ENCODE data around the gene HOMER2.
A peak's percentile ranks its signal among the peaks of the same experiment; 100 is the strongest.

HOMER2 gene

GRCh38 chr15:82928711-82929110 lies 23.8 kb downstream of the HOMER2 start:
- Histone ChIP-seq H3K27me3 (ENCODE audit: control insufficient read depth, insufficient read depth, low read length) (no peaks in the 10 kb centered on the region), H2AFZ (no peak overlapping the region), H3K27ac (no peak overlapping the region), H3K4me2 (ENCODE audit: low read length) (no peak overlapping the region), H3K9ac (no peak overlapping the region), H3K36me3 (ENCODE audit: control insufficient read depth, insufficient read depth, low read length) (no peaks in the 10 kb centered on the region), H3K9me3 (ENCODE audit: control insufficient read depth, low read length) (no peaks in the 10 kb centered on the region), H3K79me2 (no peaks in the 10 kb centered on the region), H3K4me1 (no peaks in the 10 kb centered on the region), H3K4me3 (ENCODE audit: low read depth, low read length) (no peak overlapping the region)
- TF ChIP-seq, protein P1, sequence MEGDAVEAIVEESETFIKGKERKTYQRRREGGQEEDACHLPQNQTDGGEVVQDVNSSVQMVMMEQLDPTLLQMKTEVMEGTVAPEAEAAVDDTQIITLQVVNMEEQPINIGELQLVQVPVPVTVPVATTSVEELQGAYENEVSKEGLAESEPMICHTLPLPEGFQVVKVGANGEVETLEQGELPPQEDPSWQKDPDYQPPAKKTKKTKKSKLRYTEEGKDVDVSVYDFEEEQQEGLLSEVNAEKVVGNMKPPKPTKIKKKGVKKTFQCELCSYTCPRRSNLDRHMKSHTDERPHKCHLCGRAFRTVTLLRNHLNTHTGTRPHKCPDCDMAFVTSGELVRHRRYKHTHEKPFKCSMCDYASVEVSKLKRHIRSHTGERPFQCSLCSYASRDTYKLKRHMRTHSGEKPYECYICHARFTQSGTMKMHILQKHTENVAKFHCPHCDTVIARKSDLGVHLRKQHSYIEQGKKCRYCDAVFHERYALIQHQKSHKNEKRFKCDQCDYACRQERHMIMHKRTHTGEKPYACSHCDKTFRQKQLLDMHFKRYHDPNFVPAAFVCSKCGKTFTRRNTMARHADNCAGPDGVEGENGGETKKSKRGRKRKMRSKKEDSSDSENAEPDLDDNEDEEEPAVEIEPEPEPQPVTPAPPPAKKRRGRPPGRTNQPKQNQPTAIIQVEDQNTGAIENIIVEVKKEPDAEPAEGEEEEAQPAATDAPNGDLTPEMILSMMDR (IDR thresholded peaks at IDR 0.05): no peak

GRCh38 chr15:82923744-82924143 lies 28.8 kb downstream of the HOMER2 start:
- Histone ChIP-seq H3K4me1 (peaks cover 6% of the 10 kb centered on the region), H2AFZ (no peak overlapping the region), H3K9ac (no peak overlapping the region), H3K4me3 (ENCODE audit: low read depth, low read length) (no peak overlapping the region), H3K36me3 (ENCODE audit: control insufficient read depth, insufficient read depth, low read length) (no peaks in the 10 kb centered on the region), H3K27ac (no peak overlapping the region), H3K4me2 (ENCODE audit: low read length) (no peak overlapping the region), H3K9me3 (ENCODE audit: control insufficient read depth, low read length) (no peaks in the 10 kb centered on the region), H3K79me2 (no peaks in the 10 kb centered on the region), H3K27me3 (ENCODE audit: control insufficient read depth, insufficient read depth, low read length) (no peaks in the 10 kb centered on the region)
- TF ChIP-seq, protein P1 (IDR thresholded peaks at IDR 0.05): no peak

DNA sequence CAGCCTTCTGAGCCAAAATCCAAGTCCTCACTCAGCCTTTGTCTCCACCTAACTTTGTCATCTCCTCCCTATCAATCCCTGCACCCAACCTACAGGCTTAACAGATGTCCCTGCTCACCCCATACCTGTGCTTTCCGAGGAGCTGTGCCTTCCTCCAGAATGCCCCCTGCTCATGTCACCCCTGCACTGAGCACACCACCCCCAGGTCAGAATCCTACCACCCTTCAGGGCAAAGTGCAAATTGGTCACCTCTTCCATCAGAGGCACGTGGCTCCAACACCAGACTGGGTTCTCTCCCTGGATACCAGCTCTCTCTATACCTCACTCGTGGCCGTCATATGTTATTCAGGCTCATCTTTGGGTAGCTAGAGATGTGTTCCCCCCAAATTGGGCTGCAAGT lies 29.8 kb downstream of the HOMER2 start:
- Histone ChIP-seq H3K27me3 (ENCODE audit: control insufficient read depth, insufficient read depth, low read length) (no peaks in the 10 kb centered on the region), H3K27ac (no peak overlapping the region), H3K9me3 (ENCODE audit: control insufficient read depth, low read length) (no peaks in the 10 kb centered on the region), H2AFZ (no peak overlapping the region), H3K4me3 (ENCODE audit: low read depth, low read length) (no peak overlapping the region), H3K79me2 (no peaks in the 10 kb centered on the region), H3K36me3 (ENCODE audit: control insufficient read depth, insufficient read depth, low read length) (no peaks in the 10 kb centered on the region), H3K9ac (no peak overlapping the region), H3K4me2 (ENCODE audit: low read length) (no peak overlapping the region), H3K4me1 (peaks cover 6% of the 10 kb centered on the region)
- TF ChIP-seq, protein P1 (IDR thresholded peaks at IDR 0.05): no peak

GRCh38 chr15:82921939-82922338 lies 30.6 kb downstream of the HOMER2 start:
- H3K27ac ChIP-seq: no peak overlapping the region
- TF ChIP-seq, protein P1 (IDR thresholded peaks at IDR 0.05): no peak
- H3K4me2 ChIP-seq (ENCODE audit: low read length): no peak overlapping the region
- no peak overlapping the region for H2AFZ ChIP-seq
- H3K9ac ChIP-seq: no peak overlapping the region
- no peak overlapping the region for H3K4me3 ChIP-seq (ENCODE audit: low read depth, low read length)
- peaks cover 6% of the 10 kb centered on the region for H3K4me1 ChIP-seq
- no peaks in the 10 kb centered on the region for H3K79me2 ChIP-seq
- H3K36me3 ChIP-seq (ENCODE audit: control insufficient read depth, insufficient read depth, low read length): no peaks in the 10 kb centered on the region
- no peaks in the 10 kb centered on the region for H3K9me3 ChIP-seq (ENCODE audit: control insufficient read depth, low read length)
- no peaks in the 10 kb centered on the region for H3K27me3 ChIP-seq (ENCODE audit: control insufficient read depth, insufficient read depth, low read length)

GRCh38 chr15:82921242-82921641 lies 31.3 kb downstream of the HOMER2 start:
- Histone ChIP-seq H3K4me2 (ENCODE audit: low read length) (no peak overlapping the region), H3K4me3 (ENCODE audit: low read depth, low read length) (no peak overlapping the region), H3K4me1 (peaks cover 6% of the 10 kb centered on the region), H3K27ac (peak overlapping the region; percentile 47), H3K79me2 (no peaks in the 10 kb centered on the region), H3K36me3 (ENCODE audit: control insufficient read depth, insufficient read depth, low read length) (no peaks in the 10 kb centered on the region), H2AFZ (peak overlapping the region; percentile 38), H3K9ac (no peak overlapping the region), H3K27me3 (ENCODE audit: control insufficient read depth, insufficient read depth, low read length) (no peaks in the 10 kb centered on the region), H3K9me3 (ENCODE audit: control insufficient read depth, low read length) (no peaks in the 10 kb centered on the region)
- TF ChIP-seq, protein P1 (IDR thresholded peaks at IDR 0.05): no peak
